SKM-1 treated with dmso at 0.1 percent for 144 hours (cell line): Measurements from ENCODE around the gene MUSTN1.

Source experiments
- DNase-seq: peaks from one replicate; lab custom pipeline; 2025; ENCODE audit not compliant: unreplicated experiment; lab: John Stamatoyannopoulos, UW

MUSTN1 gene

GRCh38 chr3:52787672-52788625, 46.9 kb downstream of the MUSTN1 start:
- no peak for DNase-seq

GRCh38 chr3:52787246-52787645, 47.6 kb downstream of the MUSTN1 start:
- DNase-seq: no peak

- DNase-seq: no peak
Observed at GRCh38 chr3:52786330-52787215, 48.2 kb downstream of the MUSTN1 start.

- no peak for DNase-seq
Observed at GRCh38 chr3:52784931-52785590, 49.8 kb downstream of the MUSTN1 start.

GRCh38 chr3:52784021-52784621, 50.7 kb downstream of the MUSTN1 start:
- DNase-seq: no peak

GRCh38 chr3:52783211-52783555, 51.6 kb downstream of the MUSTN1 start:
- no peak for DNase-seq
